A549 (cell line): ENCODE results near the gene NAA16. TPM values are rescaled to one million over a fixed set of nuclear protein-coding genes. Genes with fewer than 3 reads are reported as not detected.

Experiments used
- ATAC-seq, 2 experiments: fragments of 200-7000 bp in 1 of 2; fragments of >200 bp in 1 of 2; cut with Nextera tagmentation in 1 of 2; cut with Tn5 transposase in 1 of 2; 3 replicates each; pipeline versions ENCODE4 v1.8.0 to v1.9.1; 2018 to 2020; ENCODE audit warnings: mild to moderate bottlenecking in 1 of 2, moderate library complexity in 1 of 2
- CTCF ChIA-PET: fragments of 300-600 bp; sonication (Branson Sonifier 250); formaldehyde crosslinking; extraction: SDS; loops from one replicate; lab custom pipeline; 2021; ENCODE audit warnings: antibody characterized with exemption, inconsistent platforms; lab: Yijun Ruan, JAX
- POLR2A ChIA-PET: fragments of 350-600 bp; formaldehyde crosslinking; extraction: SDS; loops from one replicate; lab custom pipeline; 2021; ENCODE audit warnings: antibody characterized with exemption, inconsistent platforms; lab: Yijun Ruan, JAX
- DNase-seq, 2 experiments: peaks; one replicate each; pipeline versions ENCODE4 v3.0.0 to v3.0.0-alpha.2; 2011 to 2016; ENCODE audit warnings: low read depth in 1 of 2, low spot score in 1 of 2
- FAIRE-seq: peaks from 2 replicates; lab custom pipeline; 2011; peaks lifted over from hg19 to GRCh38; lab: Jason Lieb, UNC
- H3K27ac ChIP-seq, 2 experiments: fragments of >200 bp; sonication (Bioruptor Twin); formaldehyde crosslinking; 3 replicates each; pipeline ENCODE4 v1.5.1; 2016 to 2017
- H3K4me1 ChIP-seq: fragments of >200 bp; sonication (Bioruptor Twin); formaldehyde crosslinking; 3 replicates; pipeline ENCODE4 v1.6.1; 2016
- H3K4me2 ChIP-seq: fragments of >200 bp; sonication (Bioruptor Twin); formaldehyde crosslinking; 3 replicates; pipeline ENCODE4 v1.6.1; 2016
- H3K4me3 ChIP-seq: fragments of >200 bp; sonication (Bioruptor Twin); formaldehyde crosslinking; 3 replicates; pipeline ENCODE4 v1.5.1; 2016
- H3K9me3 ChIP-seq: fragments of >200 bp; sonication (Bioruptor Twin); formaldehyde crosslinking; 3 replicates; pipeline ENCODE4 v1.6.1; 2016
- CBX8 ChIP-seq: fragments of 200-600 bp; sonication (generic); IDR thresholded peaks from 2 replicates; pipeline ENCODE4 v1.6.1; 2016
- E2F6 ChIP-seq: IDR thresholded peaks from 2 replicates; pipeline ENCODE4 v1.6.1; 2012; ENCODE audit warnings: low read depth, borderline replicate concordance
- EHF ChIP-seq: fragments of 250-450 bp; sonication (Bioruptor Pico); IDR thresholded peaks from 2 replicates; pipeline ENCODE4 v1.5.0; 2020; ENCODE audit warnings: mild to moderate bottlenecking
- EHMT2 ChIP-seq: fragments of 200-600 bp; sonication (generic); IDR thresholded peaks from 2 replicates; pipeline ENCODE4 v1.6.1; 2016; ENCODE audit warnings: antibody characterized with exemption, low read depth, mild to moderate bottlenecking, moderate library complexity
- ESRRA ChIP-seq: fragments of 150-350 bp; IDR thresholded peaks from 2 replicates; pipeline ENCODE4 v1.6.1; 2014; ENCODE audit warnings: mild to moderate bottlenecking, low read length, borderline replicate concordance
- FOSL2 ChIP-seq, 2 experiments: fragments of 450-650 bp in 1 of 2; fragments of >200 bp in 1 of 2; sonication (Bioruptor Twin) in 1 of 2; formaldehyde crosslinking; IDR thresholded peaks; 2 replicates each; pipeline versions ENCODE4 v1.5.0 to v1.6.1; 2016 to 2020; ENCODE audit warnings: mild to moderate bottlenecking in 1 of 2, moderate library complexity in 1 of 2
- FOXS1 ChIP-seq: fragments of 250-450 bp; sonication (Bioruptor Pico); IDR thresholded peaks from 2 replicates; pipeline ENCODE4 v1.5.0; 2020; ENCODE audit warnings: mild to moderate bottlenecking, moderate library complexity
- HDAC2 ChIP-seq: fragments of 200-600 bp; sonication (generic); IDR thresholded peaks from 2 replicates; pipeline ENCODE4 v1.6.1; 2016
- HOXB13 ChIP-seq: fragments of 250-450 bp; sonication (Bioruptor Pico); IDR thresholded peaks from 2 replicates; pipeline ENCODE4 v1.5.0; 2020; ENCODE audit warnings: low read depth, mild to moderate bottlenecking, moderate library complexity
- HOXB5 ChIP-seq: fragments of 250-450 bp; sonication (Bioruptor Pico); IDR thresholded peaks from 2 replicates; pipeline ENCODE4 v1.5.0; 2020; ENCODE audit warnings: mild to moderate bottlenecking, moderate library complexity
- JUNB ChIP-seq: fragments of >200 bp; sonication (Bioruptor Twin); formaldehyde crosslinking; IDR thresholded peaks from 2 replicates; pipeline ENCODE4 v1.6.1; 2016
- KDM5A ChIP-seq: fragments of 200-600 bp; sonication (generic); IDR thresholded peaks from 2 replicates; pipeline ENCODE4 v1.6.1; 2016; ENCODE audit warnings: antibody characterized with exemption, mild to moderate bottlenecking
- MAFK ChIP-seq: fragments of 450-650 bp; IDR thresholded peaks from 2 replicates; pipeline ENCODE4 v1.6.1; 2014; ENCODE audit not compliant: partially characterized antibody
- NPAS2 ChIP-seq: fragments of 250-450 bp; sonication (Bioruptor Pico); IDR thresholded peaks from 2 replicates; pipeline ENCODE4 v1.8.0; 2022; ENCODE audit warnings: mild to moderate bottlenecking, moderate library complexity, borderline replicate concordance
- PBX3 ChIP-seq: IDR thresholded peaks from 2 replicates; pipeline ENCODE4 v1.6.1; 2012
- PHF8 ChIP-seq: fragments of 200-600 bp; sonication (generic); IDR thresholded peaks from 2 replicates; pipeline ENCODE4 v1.6.1; 2016; ENCODE audit warnings: low read depth, mild to moderate bottlenecking, antibody characterized with exemption, moderate library complexity, borderline replicate concordance
- POLR2A ChIP-seq: IDR thresholded peaks from 2 replicates; pipeline ENCODE4 v1.6.1; 2012; ENCODE audit warnings: mild to moderate bottlenecking, low read length
- POLR2AphosphoS2 ChIP-seq: conservative IDR thresholded peaks from 2 replicates; pipeline ENCODE4 v1.6.1; 2012; ENCODE audit warnings: low read length, improper control_type of control experiment, inconsistent platforms
- RAD21 ChIP-seq, 2 experiments: fragments of >200 bp in 1 of 2; sonication (Bioruptor Twin) in 1 of 2; formaldehyde crosslinking in 1 of 2; IDR thresholded peaks in 1 of 2; conservative IDR thresholded peaks in 1 of 2; 2 replicates in 1 of 2; 3 replicates in 1 of 2; pipeline ENCODE4 v1.6.1; 2012 to 2018; ENCODE audit warnings: inconsistent platforms in 1 of 2
- RARB ChIP-seq: fragments of 250-450 bp; sonication (Bioruptor Pico); IDR thresholded peaks from 2 replicates; pipeline ENCODE4 v1.8.0; 2021; ENCODE audit warnings: mild to moderate bottlenecking, moderate library complexity
- RNF2 ChIP-seq: fragments of 200-600 bp; sonication (generic); IDR thresholded peaks from 2 replicates; pipeline ENCODE4 v1.6.1; 2016; ENCODE audit warnings: low read depth, mild to moderate bottlenecking, antibody characterized with exemption, moderate library complexity, borderline replicate concordance
- SMC3 ChIP-seq: fragments of >200 bp; sonication (Bioruptor Twin); formaldehyde crosslinking; IDR thresholded peaks from 3 replicates; pipeline ENCODE4 v1.6.1; 2018; ENCODE audit warnings: inconsistent platforms
- SREBF2 ChIP-seq: fragments of 450-650 bp; IDR thresholded peaks from 2 replicates; pipeline ENCODE4 v1.6.1; 2014; ENCODE audit warnings: mild to moderate bottlenecking, moderate library complexity
- TFCP2L1 ChIP-seq: fragments of 250-450 bp; sonication (Bioruptor Pico); IDR thresholded peaks from 2 replicates; pipeline ENCODE4 v1.5.0; 2021; ENCODE audit warnings: mild to moderate bottlenecking
- TP53 ChIP-seq: fragments of 250-450 bp; sonication (Bioruptor Pico); IDR thresholded peaks from 2 replicates; pipeline ENCODE4 v1.5.0; 2021; ENCODE audit warnings: mild to moderate bottlenecking, moderate library complexity
- ZC3H11A ChIP-seq: fragments of 450-650 bp; IDR thresholded peaks from 2 replicates; pipeline ENCODE4 v1.6.1; 2014; ENCODE audit warnings: antibody characterized with exemption, mild to moderate bottlenecking
- ZFP36 ChIP-seq: fragments of 450-650 bp; IDR thresholded peaks from 2 replicates; pipeline ENCODE4 v1.6.1; 2014; ENCODE audit warnings: borderline replicate concordance; ENCODE audit not compliant: partially characterized antibody
- WGBS: methylation state at CpG from one replicate; pipeline ENCODE4 v1.1.6; 2017; ENCODE audit errors: missing lambda C conversion rate; 5-methylcytosine and 5-hydroxymethylcytosine counted together
- polyA plus RNA-seq, 4 experiments: library from polyadenylated mRNA; depleted of rRNA in 3 of 4; stranded (reverse); fragments of >200 nt; fragmentation: RNase III in 1 of 4; extraction: RNeasy Plus Mini Kit Qiagen cat#74134 plus additional on column Dnase treatment in 1 of 4; gene quantifications; 2 replicates in 3 of 4; 3 replicates in 1 of 4; pipeline ENCODE4 v1.2.3, GENCODE V29; 2011 to 2017
- TF ChIP-seq, protein P1 (sequence below): fragments of >200 bp; sonication (Bioruptor Twin); formaldehyde crosslinking; IDR thresholded peaks from 2 replicates; pipeline ENCODE4 v1.6.1; 2016
- TF ChIP-seq, protein P2 (sequence below): fragments of 200-600 bp; sonication (generic); IDR thresholded peaks from 2 replicates; pipeline ENCODE4 v1.6.1; 2016; ENCODE audit warnings: antibody characterized with exemption, mild to moderate bottlenecking, moderate library complexity

Gene NAA16
- polyA plus RNA-seq, 2 of the 4 experiments (the other 2 are of a cell fraction) = 10.5 to 18.8 TPM

DNA sequence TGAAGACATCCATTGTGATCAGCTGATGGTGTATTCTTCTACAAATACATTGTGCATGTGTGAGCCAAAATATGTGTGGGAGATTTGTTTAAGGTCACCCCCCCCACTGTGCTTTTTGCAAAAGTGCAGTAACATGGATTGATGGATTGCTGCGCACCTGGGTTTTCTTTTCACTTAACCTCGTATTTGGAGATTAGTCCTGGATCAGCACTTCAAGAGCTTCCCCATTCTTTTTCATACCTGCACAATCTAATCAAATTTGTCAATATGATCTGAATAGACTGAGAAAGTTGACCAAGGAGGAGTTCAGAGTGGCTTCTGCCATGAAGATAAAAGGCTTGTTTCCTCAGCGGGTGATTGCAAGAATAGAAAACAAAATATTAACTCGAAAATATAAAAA is 23.7 kb downstream of the NAA16 start:
- TF ChIP-seq FOSL2 (IDR thresholded peaks at IDR 0.05) (no peak), FOSL2 (CRISPR knock-in tag; IDR thresholded peaks at IDR 0.05) (no peak), ZFP36 (no peak), RNF2 (no peak), TP53 (CRISPR knock-in tag) (no peak), EHF (CRISPR knock-in tag) (no peak), HDAC2 (no peak), RARB (CRISPR knock-in tag) (no peak), ZC3H11A (no peak), KDM5A (no peak)
- TF ChIP-seq, all 56 proteins: peak for 0
- Histone ChIP-seq H3K9me3 (no peaks in the 10 kb centered on the region), H3K4me3 (no peak overlapping the region), H3K4me1 (no peaks in the 10 kb centered on the region), H3K4me2 (no peak overlapping the region), H3K27ac (no peak overlapping the region)
- ATAC-seq (no peak), DNase-seq (no peak), FAIRE-seq (no peak)
- WGBS = 90% methylated on average over 4 of the region's 4 CpGs
- ChIA-PET CTCF (no interaction called here), POLR2A (no interaction called here)

- Histone ChIP-seq H3K9me3 (no peaks in the 10 kb centered on the region), H3K4me1 (no peaks in the 10 kb centered on the region), H3K27ac (no peak overlapping the region), H3K4me2 (no peak overlapping the region), H3K4me3 (no peak overlapping the region)
- FAIRE-seq (no peak), ATAC-seq (no peak), DNase-seq (no peak)
- ChIA-PET CTCF (no interaction called here), POLR2A (no interaction called here)
- TF ChIP-seq SREBF2 = no peak
- no peak for TF ChIP-seq CBX8
- no peak for TF ChIP-seq TFCP2L1 (CRISPR knock-in tag)
- no peak for TF ChIP-seq ESRRA
- TF ChIP-seq, protein P1, sequence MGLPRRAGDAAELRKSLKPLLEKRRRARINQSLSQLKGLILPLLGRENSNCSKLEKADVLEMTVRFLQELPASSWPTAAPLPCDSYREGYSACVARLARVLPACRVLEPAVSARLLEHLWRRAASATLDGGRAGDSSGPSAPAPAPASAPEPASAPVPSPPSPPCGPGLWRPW = no peak
- no peak for TF ChIP-seq HOXB5 (CRISPR knock-in tag)
- TF ChIP-seq HDAC2 = no peak
- TF ChIP-seq POLR2AphosphoS2 = no peak
- TF ChIP-seq JUNB = no peak
- no peak for TF ChIP-seq PHF8
- no peak for TF ChIP-seq FOSL2 (IDR thresholded peaks at IDR 0.05)
- TF ChIP-seq FOSL2 (CRISPR knock-in tag; IDR thresholded peaks at IDR 0.05) = no peak
- WGBS = 91% methylated on average over 4 of the region's 4 CpGs
Observed at GRCh38 chr13:41344358-41344757, 33.3 kb downstream of the NAA16 start.

DNA sequence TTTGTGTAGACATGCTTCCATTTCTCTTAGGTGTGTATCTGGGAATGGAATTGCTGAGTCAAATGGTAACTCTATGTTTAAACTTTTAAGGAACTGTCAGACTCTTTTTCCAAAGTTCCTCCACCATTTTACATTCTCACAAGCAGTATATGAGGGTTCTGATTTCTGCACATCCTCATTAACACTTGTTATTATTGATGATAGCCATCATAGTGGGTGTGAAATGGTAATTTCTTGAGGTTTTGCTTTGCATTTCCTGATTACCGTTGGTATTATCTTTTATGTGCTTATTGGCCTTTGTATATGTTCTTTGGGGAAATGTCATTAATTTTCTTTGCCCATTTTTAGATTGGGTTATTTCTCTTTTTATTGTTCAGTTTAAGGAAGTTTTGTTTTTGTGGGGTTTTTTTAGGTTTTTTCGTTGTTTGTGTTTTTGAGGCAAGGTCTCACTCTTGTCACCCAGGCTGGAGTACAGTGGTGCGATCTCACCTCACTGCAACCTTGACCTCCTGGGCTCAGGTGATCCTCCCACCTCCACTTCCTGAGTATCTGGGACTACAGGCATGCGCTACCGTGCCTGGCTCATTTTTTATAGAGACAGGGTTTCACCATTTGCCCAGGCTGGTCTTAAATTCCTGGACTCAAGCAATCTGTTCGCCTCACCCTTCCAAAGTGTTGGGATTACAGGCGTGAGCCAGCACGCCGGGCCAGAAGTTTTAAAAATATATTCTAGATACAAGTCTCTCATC is 34.3 kb downstream of the NAA16 start:
- no peak for DNase-seq
- FAIRE-seq = no peak

More for the DNA sequence above, 34.3 kb downstream of the NAA16 start:
- no peak overlapping the region for H3K27ac ChIP-seq
- POLR2A ChIA-PET = no interaction called here
- CTCF ChIA-PET = no interaction called here
- TF ChIP-seq EHMT2 = no peak
- TF ChIP-seq, protein P2, sequence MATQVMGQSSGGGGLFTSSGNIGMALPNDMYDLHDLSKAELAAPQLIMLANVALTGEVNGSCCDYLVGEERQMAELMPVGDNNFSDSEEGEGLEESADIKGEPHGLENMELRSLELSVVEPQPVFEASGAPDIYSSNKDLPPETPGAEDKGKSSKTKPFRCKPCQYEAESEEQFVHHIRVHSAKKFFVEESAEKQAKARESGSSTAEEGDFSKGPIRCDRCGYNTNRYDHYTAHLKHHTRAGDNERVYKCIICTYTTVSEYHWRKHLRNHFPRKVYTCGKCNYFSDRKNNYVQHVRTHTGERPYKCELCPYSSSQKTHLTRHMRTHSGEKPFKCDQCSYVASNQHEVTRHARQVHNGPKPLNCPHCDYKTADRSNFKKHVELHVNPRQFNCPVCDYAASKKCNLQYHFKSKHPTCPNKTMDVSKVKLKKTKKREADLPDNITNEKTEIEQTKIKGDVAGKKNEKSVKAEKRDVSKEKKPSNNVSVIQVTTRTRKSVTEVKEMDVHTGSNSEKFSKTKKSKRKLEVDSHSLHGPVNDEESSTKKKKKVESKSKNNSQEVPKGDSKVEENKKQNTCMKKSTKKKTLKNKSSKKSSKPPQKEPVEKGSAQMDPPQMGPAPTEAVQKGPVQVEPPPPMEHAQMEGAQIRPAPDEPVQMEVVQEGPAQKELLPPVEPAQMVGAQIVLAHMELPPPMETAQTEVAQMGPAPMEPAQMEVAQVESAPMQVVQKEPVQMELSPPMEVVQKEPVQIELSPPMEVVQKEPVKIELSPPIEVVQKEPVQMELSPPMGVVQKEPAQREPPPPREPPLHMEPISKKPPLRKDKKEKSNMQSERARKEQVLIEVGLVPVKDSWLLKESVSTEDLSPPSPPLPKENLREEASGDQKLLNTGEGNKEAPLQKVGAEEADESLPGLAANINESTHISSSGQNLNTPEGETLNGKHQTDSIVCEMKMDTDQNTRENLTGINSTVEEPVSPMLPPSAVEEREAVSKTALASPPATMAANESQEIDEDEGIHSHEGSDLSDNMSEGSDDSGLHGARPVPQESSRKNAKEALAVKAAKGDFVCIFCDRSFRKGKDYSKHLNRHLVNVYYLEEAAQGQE = no peak
- no peak for TF ChIP-seq PBX3
- no peak for TF ChIP-seq MAFK
- no peak for TF ChIP-seq RNF2
- TF ChIP-seq NPAS2 (CRISPR knock-in tag) = no peak
- no peak for TF ChIP-seq HOXB13 (CRISPR knock-in tag)
- no peak for TF ChIP-seq EHF (CRISPR knock-in tag)
- no peak for TF ChIP-seq FOXS1 (CRISPR knock-in tag)
- no peak for TF ChIP-seq SMC3
- no peak for TF ChIP-seq POLR2A
- TF ChIP-seq RAD21 (conservative IDR thresholded peaks at IDR 0.05 in 1 of 2, IDR thresholded peaks at IDR 0.05 in 1 of 2) = no peak
- TF ChIP-seq E2F6 = no peak
- ATAC-seq = no peak
- WGBS = 96% methylated on average over 9 of the region's 9 CpGs
- H3K9me3 ChIP-seq = no peaks in the 10 kb centered on the region
- no peak overlapping the region for H3K4me3 ChIP-seq
- H3K4me2 ChIP-seq = no peak overlapping the region
- H3K4me1 ChIP-seq = no peaks in the 10 kb centered on the region
